ELF-1 (cell line): ENCODE measurements around the gene FAM221B.
A peak's percentile ranks its signal among the peaks of the same experiment; 100 is the strongest.

Experiments used
- DNase-seq: peaks from one replicate; pipeline ENCODE4 v3.0.0-alpha.2; 2016; ENCODE audit warnings: low read depth, low spot score

Gene FAM221B

DNA sequence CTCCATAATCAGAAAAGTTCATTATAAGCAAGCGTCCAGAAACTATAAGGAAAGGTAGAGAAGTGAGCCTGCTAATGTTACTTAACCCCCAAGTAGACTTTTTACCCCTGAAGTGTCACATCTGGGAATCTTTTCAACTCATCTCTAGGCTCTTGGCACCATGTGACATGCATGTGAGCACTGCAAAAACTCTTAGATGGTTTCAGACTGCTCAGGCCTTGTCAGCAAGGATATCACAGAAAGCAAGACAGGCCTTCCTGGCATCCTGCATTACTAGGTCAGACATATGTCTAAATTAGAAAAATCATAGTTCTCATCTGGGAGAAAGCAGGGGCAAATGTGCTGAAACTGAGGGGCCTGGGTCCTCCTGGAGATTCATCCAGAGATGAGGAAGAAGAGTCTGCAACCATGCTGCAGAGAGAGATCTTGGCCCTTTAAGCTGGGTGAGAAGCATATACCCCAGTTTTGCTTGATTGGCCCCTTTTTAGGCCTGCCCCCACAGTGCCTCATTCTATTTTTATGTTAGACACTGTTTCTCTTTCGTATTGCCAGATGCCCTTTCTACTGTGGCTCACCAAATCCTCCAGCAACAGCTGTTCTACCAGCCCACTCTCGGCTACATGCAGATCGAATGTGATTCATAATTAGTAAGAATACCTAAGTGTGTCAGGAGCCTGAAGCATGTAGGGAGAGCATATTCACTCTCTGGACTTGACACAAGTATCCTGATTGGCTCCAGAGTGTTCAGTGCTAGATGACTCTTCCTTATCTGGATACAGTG is 19.4 kb upstream of the FAM221B start:
- no peak for DNase-seq

DNA sequence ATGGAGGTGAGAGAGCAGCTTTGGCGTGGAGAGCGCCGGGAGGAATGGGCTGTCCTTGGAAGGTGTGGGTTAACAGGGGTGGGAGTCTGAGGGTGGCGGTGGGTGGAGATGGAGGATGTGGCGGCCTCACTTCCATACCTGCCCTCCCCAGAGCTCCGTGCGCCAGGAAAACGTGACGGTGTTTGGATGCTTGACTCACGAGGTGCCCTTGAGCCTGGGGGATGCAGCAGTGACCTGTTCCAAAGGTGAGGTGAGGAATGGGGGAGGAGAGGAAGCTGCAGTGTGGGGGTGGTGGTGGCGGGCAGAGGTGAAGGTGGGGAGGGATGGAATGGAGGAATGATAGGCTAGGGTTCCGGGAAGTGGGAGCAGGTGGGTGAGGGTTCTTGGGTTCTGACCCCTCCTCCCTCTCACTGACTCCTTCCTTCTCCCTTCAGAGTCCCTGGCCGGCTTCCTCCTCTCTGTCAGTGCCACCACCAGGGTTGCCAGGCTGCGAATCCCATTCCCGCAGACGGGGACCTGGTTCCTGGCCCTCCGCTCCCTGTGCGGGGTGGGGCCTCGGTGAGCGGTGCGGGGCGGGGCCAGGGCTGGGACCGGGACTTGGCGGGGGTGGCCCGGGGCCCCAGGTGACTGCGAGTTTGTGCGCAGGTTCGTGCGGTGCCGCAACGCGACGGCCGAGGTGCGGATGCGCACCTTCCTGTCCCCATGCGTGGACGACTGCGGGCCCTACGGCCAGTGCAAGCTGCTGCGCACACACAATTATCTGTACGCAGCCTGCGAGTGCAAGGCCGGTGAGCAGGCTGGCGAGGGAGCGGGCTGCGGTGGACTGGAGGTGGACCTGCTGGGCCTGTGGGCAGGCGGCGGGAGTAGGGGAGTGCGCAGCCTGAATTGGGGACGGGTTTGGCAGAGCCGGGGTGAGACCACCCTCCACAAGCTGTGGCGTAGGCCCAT is 17.6 kb upstream of the FAM221B start:
- DNase-seq, result peak; percentile 16

DNA sequence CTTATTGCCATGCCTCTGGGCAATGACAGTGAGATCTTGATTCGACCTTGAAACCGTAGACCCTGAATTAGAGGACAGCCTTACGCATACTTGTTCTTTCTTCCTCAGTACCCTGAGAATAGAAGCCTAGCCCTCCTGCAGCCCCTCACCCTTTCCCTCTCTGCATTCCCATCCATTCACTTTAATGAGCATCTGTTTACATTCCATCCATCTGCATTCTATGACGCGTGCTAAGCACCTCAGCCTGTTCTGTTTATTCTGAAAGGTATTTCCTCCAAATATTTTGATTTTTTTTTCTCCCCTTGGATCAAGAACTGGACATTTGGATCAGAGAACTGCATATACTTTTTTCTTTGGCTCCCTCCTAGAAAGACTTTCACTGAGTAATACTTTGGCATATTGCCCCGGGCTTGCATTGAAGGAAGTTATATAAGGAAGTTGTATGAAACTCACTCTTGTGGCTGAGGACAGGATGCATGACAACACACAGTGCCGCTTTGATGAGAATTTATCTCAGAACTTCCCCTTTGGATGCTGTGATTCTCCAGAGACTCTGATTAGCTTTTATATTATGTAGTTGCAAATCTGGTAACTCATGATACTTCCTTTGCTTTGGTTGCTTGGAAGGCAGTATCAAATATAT is 16.2 kb upstream of the FAM221B start:
- DNase-seq, result peak; percentile 19

DNA sequence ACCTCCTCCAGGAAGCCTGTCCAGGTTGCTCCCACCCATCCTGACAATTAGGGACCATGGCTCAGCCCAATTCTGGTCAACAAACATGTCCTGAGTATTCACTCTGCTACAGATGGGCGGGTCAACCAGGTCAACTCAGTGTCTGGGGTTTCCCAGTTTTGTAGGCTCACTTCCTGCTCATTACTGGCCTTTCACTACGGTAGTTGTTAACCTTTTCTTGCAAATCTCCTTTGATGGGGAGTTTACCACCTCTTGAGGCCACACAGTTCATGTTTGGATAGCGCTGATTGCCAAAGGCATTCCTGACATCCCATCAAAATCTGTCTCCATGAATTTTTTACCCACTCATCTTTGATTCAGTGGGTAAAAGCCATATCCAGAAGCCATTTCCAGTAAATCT is 14.3 kb upstream of the FAM221B start:
- no peak for DNase-seq

DNA sequence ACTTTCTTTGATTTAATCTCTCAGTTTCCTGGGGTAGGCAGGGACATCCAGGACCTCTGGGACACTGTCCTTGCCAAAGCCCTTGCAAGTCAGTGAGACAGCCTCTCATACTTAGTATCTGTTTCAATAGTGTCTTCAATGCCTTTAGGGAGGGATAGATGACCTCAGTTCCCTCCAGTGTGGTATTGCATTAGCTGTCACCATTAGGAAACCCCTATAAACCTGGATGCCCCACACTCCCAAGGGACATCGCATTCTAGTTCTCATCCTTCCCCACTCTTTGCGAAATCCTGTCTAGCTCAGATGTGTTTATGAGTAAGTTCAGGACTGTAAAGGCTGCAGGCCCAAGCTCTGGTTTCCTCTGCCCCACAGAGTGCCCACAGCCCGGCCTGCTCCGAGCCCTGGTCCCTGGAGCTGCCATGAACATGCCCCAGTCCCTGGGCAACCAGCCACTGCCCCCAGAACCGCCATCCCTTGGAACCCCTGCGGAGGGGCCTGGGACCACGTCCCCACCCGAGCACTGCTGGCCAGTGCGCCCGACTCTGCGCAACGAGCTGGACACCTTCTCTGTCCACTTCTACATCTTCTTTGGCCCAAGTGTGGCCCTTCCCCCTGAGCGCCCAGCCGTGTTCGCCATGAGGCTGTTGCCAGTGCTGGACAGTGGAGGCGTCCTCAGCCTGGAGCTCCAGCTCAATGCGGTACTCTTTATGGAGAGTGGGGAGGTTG is 13.7 kb upstream of the FAM221B start:
- DNase-seq, result no peak

DNA sequence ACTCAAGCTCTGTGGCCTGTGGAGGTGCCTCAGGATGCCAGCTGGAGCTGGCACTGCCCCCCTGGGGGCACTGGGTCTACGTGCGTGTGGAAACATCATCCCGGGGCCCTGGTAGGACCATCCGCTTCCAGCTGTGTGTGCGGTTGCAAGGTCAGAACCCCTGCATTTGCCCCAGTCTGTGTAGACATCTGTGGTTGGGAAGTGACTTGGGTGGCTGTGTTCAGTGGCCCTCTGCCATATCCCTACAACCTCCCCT is 13.0 kb upstream of the FAM221B start:
- no peak for DNase-seq

DNA sequence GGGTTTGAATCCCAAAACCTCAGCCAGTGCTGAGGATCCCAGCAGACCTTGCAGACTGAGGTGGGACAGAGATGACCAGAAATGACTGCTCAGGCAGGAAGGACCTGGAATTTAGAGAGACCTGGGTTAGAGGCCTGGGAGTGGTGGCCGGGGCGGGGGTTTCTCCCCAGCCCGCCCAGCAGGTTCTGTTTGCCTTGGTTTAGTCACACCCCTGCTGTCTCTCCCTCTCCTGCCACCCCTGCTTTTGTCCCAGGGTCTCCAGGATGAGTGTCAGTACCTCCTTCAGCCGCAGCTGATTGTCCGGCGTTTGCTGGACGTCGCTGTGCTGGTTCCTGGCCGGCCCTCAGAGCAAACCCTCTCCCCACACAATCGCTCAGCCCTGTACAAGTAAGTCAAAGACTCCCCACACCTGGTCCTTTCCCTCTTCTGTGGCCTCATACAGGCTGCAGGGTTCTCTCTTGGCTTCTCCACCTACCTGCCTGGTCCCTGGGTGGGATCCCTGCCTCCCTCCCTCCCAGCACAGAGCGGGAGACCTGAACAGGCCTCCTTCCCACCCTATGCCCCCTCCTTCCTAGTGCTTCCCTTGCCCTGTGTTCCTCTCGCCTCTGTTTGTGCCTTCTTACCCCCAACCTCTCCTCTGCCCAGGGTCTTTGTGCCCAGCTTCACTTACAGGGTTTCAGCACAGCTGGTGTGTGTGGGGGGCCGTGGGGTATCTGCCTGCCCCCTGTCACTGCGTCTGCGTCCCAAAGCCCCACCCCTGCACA is 12.5 kb upstream of the FAM221B start:
- DNase-seq, result peak; percentile 20

DNA sequence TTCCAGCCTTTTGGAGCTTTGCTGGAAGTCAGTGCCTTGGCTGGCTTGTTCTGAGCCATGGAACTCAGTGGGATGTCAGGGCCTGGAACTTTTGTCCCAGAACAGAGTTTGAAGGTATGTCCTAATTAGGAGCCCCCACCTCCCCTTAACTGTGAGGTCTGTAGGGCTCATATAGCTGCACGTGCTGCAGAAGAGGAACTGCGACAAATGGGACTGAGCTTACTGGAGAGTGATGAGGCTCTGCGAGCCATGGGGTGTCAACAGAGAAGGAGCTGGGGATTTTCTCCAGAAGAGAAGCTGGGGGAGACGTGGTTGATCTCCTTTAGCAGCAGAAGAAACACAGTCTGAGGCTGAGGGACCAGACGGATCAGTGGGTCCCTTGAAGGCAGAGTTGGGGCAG is 11.4 kb upstream of the FAM221B start:
- DNase-seq, result no peak

DNA sequence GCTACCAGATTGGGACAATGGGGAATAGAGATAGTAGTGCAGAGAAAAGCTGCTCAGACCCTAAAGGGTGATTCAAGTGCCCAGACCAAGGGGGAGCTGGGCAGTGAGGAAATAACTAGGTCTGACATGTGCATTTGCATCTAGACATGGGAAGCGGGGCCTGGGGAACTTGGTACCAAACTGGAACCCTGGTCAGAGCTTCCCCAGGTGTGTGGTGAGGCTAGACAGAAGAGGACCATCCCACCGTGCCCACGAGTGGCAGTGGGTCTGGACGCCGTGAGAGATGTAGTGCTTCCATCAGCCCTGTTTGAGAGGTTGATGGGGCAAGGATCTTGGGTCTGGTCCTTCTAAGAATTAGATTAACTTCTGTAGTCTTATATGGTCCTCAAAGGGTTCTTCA is 8.1 kb upstream of the FAM221B start:
- no peak for DNase-seq

DNA sequence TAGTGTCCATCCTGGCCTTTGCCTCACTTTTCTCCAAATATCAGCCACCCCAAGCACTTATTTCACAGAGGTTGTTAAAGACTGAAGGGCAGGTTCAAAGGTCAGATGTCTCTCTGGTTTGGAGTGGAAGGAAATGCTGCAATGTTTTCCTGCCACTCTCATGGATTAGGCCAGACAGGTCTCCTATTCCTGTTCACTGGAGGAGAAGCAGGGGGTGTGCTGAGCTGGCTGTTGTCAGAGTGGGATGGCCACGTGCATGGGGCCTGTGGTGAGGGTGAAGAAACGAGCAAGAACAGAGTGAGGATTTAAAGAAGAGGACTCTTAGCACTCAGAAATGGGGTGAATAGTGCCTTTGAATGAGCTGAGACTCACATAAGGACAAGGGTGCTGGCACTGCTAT is 7.2 kb upstream of the FAM221B start:
- DNase-seq, result no peak

DNA sequence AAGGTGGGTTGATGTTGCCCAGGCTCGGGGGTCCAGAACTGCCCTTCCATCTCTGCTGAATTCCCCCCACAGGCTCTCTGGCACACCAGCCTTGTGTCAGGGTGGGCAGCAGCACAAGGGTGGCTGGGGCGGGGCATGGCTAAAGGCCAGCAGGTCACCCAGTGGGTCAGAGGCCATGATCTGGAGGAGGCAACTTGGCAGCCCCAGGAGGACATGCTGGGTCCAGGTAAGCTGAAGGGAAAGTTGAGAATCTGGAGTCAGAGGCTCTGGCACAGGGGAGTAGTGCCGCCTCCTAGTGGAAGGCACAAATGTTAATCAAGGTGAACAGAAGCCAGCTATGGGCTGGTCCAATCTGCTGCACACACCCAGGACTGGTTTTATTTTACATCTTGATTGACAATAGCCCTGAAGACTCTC is 6.7 kb upstream of the FAM221B start:
- peak; percentile 23 for DNase-seq

DNA sequence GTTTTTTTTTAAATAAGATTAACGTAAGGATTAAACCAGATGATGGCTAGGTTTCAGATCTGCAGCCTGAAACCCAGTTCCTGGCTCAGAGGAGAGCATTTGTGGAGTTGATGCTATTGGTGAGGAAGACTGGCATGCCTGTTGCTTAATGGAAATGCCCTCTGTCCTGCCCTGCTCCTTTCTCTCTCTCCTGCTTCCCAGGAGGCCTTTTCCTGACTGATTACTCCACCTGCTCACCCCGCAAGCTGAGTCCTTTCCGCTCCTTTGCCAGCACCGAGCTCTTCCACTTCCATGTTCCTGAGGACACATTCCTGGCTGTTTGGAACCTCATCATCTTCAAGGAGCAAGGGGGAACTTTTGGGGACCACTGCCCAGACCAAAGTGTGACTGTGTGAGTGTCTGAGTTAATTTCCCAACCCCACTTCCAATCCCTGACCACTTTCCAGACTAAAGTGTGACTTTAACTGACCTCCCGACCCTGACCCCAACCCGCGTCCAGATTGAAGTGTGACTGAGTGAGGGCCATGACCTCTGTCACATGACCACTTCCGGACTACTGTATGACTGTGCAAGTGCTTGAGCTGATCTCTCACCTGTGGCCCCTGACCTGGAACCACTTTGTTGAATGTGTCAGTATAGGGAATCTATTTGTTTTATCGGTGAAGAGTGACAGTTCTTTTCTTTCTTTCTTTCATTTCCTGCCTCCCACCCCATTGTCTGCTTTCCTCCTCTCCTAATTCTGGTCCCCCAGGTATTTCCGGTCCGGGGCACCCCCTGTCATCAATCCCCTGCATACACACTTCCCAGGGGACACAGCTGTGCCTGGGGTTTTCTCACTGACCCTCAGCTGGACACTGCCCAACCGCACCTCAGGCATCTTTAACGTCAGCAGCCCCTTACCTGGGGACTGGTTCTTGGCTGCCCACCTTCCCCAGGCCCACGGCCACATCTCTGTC is 6.0 kb upstream of the FAM221B start:
- no peak for DNase-seq

DNA sequence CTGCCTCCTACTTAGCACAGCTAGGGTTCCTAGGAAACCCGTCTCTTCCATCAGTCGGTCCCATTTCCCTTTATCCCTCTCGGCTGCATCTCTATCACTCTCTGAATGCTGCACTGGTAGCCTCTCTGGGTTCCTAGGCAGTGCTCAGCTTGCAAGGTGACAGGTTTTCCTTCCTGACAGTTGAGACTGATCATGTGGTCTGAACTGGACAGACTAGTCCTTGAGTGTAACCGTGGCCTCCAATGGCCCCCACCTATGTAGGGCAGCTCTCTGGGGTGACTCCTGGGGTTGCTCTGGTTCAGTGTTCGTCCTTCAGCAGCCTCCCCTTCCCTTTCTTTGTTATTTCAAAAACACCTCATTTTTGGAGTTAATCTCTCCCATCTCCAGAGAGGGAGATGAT is 4.3 kb upstream of the FAM221B start:
- DNase-seq, result no peak

DNA sequence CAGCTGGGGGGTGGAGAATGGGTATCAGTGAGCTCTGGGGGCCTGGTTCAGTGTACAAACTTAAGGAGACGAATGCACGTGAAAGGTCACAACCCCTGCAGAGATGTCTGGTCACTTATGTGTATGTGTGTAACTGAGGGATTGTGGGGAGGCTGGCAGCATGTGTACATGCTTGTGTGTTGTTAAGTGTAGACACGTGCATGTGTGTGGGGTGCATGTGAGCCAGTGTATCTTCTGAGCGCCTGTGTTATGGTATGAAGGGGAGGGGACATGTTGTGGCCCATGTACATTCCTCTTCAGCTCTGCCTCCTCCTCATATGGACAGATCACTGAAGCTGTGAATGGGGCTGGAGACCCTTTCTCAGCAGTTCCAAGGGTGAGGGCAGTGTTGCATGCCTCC is 2.5 kb upstream of the FAM221B start:
- no peak for DNase-seq

DNA sequence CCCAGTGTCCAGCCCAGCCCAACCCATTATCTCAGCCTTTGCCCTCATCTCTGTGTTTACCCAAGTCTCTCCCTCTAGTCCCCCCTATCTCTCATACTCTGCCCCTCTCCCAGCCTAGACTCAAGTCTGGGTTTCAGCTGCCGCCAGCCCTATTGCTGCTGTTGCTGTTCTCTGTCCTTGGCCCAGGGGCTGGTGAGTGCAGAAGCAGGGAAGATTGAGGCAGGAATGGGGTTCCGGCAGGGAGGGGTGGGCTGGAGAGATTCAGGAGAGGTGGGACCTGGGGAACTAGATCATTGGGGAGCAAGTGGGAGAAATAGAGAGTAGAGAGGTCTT is 1.2 kb upstream of the FAM221B start:
- DNase-seq, result no peak

DNA sequence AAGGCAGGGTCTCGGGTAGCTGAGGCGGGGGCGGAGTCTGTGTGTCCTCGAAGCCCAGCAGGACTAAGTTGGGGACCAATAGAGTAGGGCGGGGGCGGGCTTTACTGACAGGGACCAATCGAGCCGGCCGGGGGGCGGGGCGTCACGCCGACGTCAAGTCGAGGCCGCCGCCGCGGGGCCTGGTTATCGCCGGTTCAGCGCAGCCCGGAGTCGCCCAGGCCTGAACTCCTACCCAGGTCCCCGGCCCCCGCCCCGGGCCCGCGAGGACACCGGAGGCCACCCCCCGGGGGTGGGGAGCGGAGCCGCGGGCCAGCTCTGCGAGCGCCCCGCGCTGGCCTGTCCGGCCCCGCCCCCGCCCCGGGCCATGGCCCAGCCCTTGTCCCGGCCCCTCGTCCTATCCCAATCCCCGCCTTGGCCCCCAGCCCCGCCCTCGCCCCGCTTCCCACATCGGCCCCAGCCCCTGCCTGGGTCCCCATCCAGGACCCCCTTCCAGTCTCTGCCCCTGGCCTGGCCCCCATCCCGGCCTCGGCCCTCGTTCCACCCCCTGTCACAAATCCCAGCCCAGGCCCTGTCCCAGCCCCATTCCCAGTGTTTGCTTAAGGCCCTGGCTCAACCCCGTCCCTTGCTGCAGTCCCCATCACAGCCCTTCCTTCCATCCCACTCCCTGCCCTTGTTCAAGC is 692 bp upstream of the FAM221B start, which contains the start of gene TMEM8B:
Gene TMEM8B (plus strand): TSS at position 145 of the 680 bp plus-strand sequence. CDS start 220 bp downstream, at position 365.
- peak; percentile 88 for DNase-seq

DNA sequence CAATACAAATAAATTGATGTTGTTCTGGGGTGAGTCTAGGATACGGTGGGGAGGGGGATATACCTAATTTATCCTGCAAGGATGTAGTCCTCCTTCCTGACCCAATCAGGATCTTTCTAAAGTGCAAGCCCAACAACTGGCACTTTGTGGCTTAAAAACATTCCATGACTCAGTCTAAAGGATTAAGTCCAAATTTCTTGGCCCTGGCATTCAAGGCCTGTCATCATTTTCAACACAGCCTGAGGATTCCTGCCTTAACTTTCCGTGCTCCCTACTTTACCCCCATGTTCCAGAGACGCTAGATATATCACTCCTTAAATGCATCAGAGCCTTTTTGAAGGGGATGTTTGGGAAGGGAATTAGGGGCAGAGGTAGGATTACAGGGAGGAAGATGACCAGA is 1.0 kb downstream of the FAM221B start:
- no peak for DNase-seq

DNA sequence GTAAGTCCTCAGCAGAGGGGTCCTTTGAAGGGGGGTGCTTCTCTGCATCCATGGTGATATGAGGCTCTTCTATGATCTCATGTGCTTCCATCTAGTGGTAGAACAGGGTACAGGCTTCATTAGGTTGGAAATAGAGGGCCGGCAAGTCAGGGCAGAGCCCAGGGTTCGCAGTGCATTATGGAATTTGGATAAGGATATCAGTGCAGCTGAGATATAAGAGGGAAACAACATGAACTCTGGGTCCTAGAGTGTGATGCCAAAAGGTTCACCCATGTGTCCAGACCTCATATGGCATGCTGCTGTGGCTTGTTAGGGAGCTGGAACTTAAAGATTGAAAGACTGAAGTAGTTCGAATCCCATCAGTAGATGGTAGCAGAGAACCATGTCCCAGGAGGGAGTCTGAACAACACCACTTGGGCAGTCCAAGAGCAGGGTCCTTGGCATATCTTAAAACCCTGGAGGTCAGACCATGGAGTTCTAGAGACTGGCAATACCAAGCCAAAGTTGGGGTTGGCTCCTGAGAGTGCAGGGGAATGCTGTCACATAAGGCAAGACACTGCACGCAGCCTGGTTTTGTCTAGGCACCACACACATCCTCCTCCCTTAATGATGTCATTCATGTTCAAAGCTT is 2.3 kb downstream of the FAM221B start:
- peak; percentile 55 for DNase-seq

DNA sequence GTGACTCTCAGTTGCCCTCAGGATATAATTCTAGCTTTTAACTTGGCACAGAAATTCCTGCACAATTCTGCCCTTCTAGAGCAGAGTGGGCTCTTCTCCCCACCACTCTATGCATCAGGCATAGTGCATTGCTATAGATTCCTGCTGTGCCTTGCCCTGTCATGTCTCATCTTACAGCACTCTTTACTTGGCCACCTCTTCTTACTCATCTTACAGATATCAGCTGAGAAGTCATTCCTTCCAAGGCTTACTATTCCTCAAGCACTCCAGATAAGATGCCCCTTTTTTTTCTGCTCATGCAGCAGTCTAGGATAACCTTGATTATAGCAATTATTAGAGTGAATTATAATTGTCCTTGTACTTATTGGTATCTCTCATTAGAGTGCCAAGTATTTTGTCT is 5.6 kb downstream of the FAM221B start:
- DNase-seq, result no peak
